Kidney epithelial cell (primary cell): ENCODE results near the gene SLBP. TPM values are rescaled to one million over a fixed set of nuclear protein-coding genes. Genes with fewer than 3 reads are reported as not detected.

Experiments
- DNase-seq: peaks from one replicate; pipeline ENCODE4 v3.0.0-alpha.2; 2010; ENCODE audit warnings: low read depth
- H3K27me3 ChIP-seq: 2 replicates; pipeline ENCODE4 v1.6.0; 2011; ENCODE audit warnings: low read length; ENCODE audit not compliant: control insufficient read depth, insufficient read depth
- H3K36me3 ChIP-seq: 2 replicates; pipeline ENCODE4 v1.5.1; 2011; ENCODE audit warnings: low read length; ENCODE audit not compliant: control insufficient read depth, insufficient read depth
- H3K4me3 ChIP-seq: 2 replicates; pipeline ENCODE4 v1.5.1; 2011; ENCODE audit warnings: low read depth, mild to moderate bottlenecking, control low read depth, low read length
- CTCF ChIP-seq: IDR thresholded peaks from 2 replicates; pipeline ENCODE4 v1.5.1; 2011; ENCODE audit warnings: mild to moderate bottlenecking, moderate library complexity, low read length, control low read depth, inconsistent platforms; ENCODE audit not compliant: insufficient read depth, poor library complexity, severe bottlenecking
- total RNA-seq: library from RNA; depleted of rRNA; stranded (reverse); fragments of >200 nt; gene quantifications from 2 replicates; pipeline ENCODE4 v1.2.3, GENCODE V29; 2015

SLBP gene
- 66.0 and 74.8 TPM in 2 replicates for total RNA-seq

GRCh38 chr4:1712216-1713002 is at the start of gene SLBP:
TSS of gene SLBP (minus strand) at chr4:1712319. CDS start at chr4:1712188, 131 bp downstream.
- H3K36me3 ChIP-seq: no peaks in the 10 kb centered on the region
- H3K4me3 ChIP-seq: peak within 1 kb of the TSS; percentile 59
- H3K27me3 ChIP-seq: no peaks in the 10 kb centered on the region
- no peak for TF ChIP-seq CTCF
- DNase-seq: peak; percentile 65

DNA sequence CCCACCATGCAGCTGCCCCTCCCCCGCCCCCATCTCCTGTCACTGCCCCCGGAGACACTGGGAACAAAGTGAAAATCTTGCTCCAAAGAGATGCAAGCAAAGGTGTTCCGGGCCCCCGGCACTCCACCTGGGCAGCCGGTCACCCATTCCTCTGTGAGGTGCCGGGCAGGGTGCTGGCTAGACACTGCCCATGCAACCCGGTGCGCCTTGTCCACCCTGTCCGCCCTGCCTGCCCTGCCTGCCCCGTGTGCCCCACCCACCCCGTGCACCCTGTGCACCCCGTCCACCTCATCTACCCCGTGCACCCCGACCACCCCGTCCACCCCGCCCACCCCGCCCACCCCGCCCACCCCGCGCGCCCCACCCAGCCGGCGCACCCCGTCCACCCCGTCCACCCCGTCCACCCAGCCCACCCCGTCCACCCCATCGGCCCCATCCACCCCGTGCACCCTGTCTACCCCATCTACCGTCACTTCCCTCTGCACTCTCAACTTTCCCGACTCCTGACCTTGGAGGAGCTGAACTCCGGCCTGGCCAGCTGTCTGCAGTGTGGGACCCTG is 49.1 kb upstream of the SLBP start:
- Histone ChIP-seq H3K27me3 (peaks cover 4% of the 10 kb centered on the region), H3K4me3 (no peak overlapping the region), H3K36me3 (no peaks in the 10 kb centered on the region)
- TF ChIP-seq CTCF: no peak
- DNase-seq: no peak

DNA sequence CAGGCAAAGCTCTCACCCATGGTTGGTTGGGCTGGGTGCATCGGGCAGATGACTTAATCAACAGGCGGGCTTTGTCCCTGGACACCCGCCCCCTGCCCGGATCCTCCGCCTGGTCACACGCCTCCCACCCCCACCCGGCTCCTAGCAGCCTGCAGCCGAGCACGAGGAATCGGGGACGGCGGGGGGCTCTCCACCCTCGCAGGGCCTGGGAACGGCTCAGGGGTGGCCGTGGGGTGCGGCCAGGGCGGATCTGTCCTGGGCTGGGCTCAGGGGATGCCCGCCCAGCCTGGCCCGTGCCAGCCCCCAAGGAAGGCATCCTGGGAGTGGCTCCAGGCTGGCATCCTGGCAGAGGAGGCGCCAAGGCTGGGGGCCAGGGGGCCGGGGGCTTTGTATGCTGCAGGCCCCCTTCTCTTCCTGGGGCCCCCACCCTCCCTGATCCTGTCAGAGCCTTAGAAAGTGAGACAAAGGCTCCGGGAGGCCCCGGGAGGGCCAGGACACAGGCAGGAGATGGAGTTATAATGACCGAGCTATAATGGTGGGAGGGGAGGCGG is 48.5 kb upstream of the SLBP start:
- H3K4me3 ChIP-seq: no peak overlapping the region

GRCh38 chr4:1759818-1760223 is 47.7 kb upstream of the SLBP start:
- no peak for DNase-seq
- no peaks in the 10 kb centered on the region for H3K36me3 ChIP-seq
- no peak for TF ChIP-seq CTCF
- no peak overlapping the region for H3K4me3 ChIP-seq
- H3K27me3 ChIP-seq: peaks cover 6% of the 10 kb centered on the region

More for the DNA sequence above, 48.5 kb upstream of the SLBP start:
- DNase-seq: no peak
- peaks cover 6% of the 10 kb centered on the region for H3K27me3 ChIP-seq
- no peak for TF ChIP-seq CTCF
- H3K36me3 ChIP-seq: no peaks in the 10 kb centered on the region

GRCh38 chr4:1759170-1759817 is 47.2 kb upstream of the SLBP start:
- H3K36me3 ChIP-seq: no peaks in the 10 kb centered on the region
- H3K4me3 ChIP-seq: no peak overlapping the region
- TF ChIP-seq CTCF: no peak

More at GRCh38 chr4:1759170-1759817, 47.2 kb upstream of the SLBP start:
- no peak for DNase-seq
- peaks cover 6% of the 10 kb centered on the region for H3K27me3 ChIP-seq
